NCI-H1417 (cell line): ENCODE data around the gene ZNF569.
"Not testable (repeated sequence)": the region's sequence is repeated elsewhere in the genome, so short reads cannot be mapped to it uniquely, and the experiment has no call there.

Source experiments
- DNase-seq, 3 experiments: peaks; one replicate each; lab custom pipeline; 2025; lab: John Stamatoyannopoulos, UW

The ZNF569 gene

GRCh38 chr19:37401078-37401477 lies 66.2 kb downstream of the ZNF569 start:
- DNase-seq, result no peak

GRCh38 chr19:37391399-37391798 lies 75.8 kb downstream of the ZNF569 start:
- DNase-seq, result not testable (repeated sequence)

GRCh38 chr19:37389234-37389633 lies 78.0 kb downstream of the ZNF569 start:
- no peak for DNase-seq

GRCh38 chr19:37370880-37371661 lies 96.2 kb downstream of the ZNF569 start, which contains the start of gene ZNF527:
Gene ZNF527 (plus strand): TSS chr19:37371099. CDS start chr19:37374199, 3,100 bp downstream.
- DNase-seq, result peak; percentile 95 to 98 (median 97)

- DNase-seq, result not testable (repeated sequence)
These were observed 96.8 kb downstream of the ZNF569 start for GRCh38 chr19:37370386-37370879.

GRCh38 chr19:37362733-37363132 lies 104.5 kb downstream of the ZNF569 start:
- DNase-seq, result peak; percentile 1 to 14 (median 9)

GRCh38 chr19:37361994-37362393 lies 105.2 kb downstream of the ZNF569 start:
- DNase-seq, result no peak
